ENCODE measurements around the gene EML4. TPM values are rescaled to one million over a fixed set of nuclear protein-coding genes. Genes with fewer than 3 reads are reported as not detected.

Gene EML4
- total RNA-seq, 1 donor from 2014 or later: 50.8 TPM

DNA sequence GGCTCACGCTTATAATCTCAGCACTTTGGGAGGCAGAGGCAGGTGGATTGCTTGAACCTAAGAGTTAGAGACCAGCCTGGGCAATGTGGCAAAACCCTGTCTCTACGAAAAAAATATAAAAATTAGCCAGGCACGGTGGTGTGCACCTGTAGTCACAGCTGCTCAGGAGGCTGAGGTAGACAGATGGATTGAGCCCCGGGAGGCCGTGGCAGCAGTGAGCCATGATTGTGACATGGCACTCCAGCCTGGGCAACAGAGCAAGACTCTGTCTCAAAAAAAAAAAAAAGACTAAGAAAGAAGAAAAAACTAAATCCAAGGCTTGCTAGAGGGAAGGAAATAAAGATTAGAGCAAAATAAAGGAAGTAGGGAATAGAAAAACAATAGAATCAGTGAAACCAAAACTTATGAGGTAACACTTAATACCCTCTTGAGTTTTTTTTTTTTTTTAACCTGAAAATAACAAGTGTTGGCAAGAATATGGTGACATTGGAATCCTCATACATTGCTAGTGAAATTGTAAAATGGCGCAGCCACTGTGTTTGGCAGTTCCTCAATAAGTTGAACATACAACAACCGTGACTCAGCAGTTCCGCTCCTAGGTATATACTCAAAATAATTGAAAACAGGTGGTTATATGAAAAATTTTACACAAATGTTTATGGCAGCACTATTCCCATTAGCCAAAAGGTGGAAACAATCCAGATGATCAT, 85.2 kb downstream of the EML4 start:
- H3K36me3 Mint-ChIP-seq (ENCODE audit: unreplicated experiment): no peaks in the 10 kb centered on the region
- no peaks in the 10 kb centered on the region for H3K4me1 Mint-ChIP-seq (ENCODE audit: low read depth, unreplicated experiment)
- no peak for DNase-seq
- no peak overlapping the region for H3K4me3 Mint-ChIP-seq (ENCODE audit: unreplicated experiment)
- H3K9me3 Mint-ChIP-seq (ENCODE audit: unreplicated experiment): no peaks in the 10 kb centered on the region
- no peak overlapping the region for H3K27ac Mint-ChIP-seq (ENCODE audit: unreplicated experiment)
- no peaks in the 10 kb centered on the region for H3K27me3 Mint-ChIP-seq (ENCODE audit: unreplicated experiment)
- TF ChIP-seq, protein P1, sequence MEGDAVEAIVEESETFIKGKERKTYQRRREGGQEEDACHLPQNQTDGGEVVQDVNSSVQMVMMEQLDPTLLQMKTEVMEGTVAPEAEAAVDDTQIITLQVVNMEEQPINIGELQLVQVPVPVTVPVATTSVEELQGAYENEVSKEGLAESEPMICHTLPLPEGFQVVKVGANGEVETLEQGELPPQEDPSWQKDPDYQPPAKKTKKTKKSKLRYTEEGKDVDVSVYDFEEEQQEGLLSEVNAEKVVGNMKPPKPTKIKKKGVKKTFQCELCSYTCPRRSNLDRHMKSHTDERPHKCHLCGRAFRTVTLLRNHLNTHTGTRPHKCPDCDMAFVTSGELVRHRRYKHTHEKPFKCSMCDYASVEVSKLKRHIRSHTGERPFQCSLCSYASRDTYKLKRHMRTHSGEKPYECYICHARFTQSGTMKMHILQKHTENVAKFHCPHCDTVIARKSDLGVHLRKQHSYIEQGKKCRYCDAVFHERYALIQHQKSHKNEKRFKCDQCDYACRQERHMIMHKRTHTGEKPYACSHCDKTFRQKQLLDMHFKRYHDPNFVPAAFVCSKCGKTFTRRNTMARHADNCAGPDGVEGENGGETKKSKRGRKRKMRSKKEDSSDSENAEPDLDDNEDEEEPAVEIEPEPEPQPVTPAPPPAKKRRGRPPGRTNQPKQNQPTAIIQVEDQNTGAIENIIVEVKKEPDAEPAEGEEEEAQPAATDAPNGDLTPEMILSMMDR (IDR thresholded peaks at IDR 0.05; ENCODE audit: partially characterized antibody, unreplicated experiment): no peak

DNA sequence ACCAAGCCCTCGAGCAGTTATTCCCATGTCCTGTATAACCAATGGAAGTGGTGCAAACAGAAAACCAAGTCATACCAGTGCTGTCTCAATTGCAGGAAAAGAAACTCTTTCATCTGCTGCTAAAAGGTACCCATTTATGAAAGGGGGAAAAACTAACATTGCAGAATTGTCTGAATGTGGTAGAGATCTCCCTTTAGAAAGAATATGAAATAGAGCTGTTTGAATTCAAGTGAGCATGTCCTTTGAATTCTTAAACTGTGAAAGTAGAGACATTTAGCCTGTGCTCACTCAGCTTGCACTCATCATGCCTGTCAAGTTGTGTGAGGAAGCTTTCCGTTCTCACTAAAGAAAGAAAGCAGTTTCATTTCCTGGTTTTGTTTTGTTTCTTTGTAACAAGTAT, 87.4 kb downstream of the EML4 start:
- DNase-seq: no peak
- TF ChIP-seq, protein P1 (IDR thresholded peaks at IDR 0.05; ENCODE audit: partially characterized antibody, unreplicated experiment): no peak
- H3K9me3 Mint-ChIP-seq (ENCODE audit: unreplicated experiment): no peaks in the 10 kb centered on the region
- no peak overlapping the region for H3K27ac Mint-ChIP-seq (ENCODE audit: unreplicated experiment)
- H3K27me3 Mint-ChIP-seq (ENCODE audit: unreplicated experiment): no peaks in the 10 kb centered on the region
- H3K4me3 Mint-ChIP-seq (ENCODE audit: unreplicated experiment): no peak overlapping the region
- H3K36me3 Mint-ChIP-seq (ENCODE audit: unreplicated experiment): no peaks in the 10 kb centered on the region
- H3K4me1 Mint-ChIP-seq (ENCODE audit: low read depth, unreplicated experiment): no peaks in the 10 kb centered on the region

DNA sequence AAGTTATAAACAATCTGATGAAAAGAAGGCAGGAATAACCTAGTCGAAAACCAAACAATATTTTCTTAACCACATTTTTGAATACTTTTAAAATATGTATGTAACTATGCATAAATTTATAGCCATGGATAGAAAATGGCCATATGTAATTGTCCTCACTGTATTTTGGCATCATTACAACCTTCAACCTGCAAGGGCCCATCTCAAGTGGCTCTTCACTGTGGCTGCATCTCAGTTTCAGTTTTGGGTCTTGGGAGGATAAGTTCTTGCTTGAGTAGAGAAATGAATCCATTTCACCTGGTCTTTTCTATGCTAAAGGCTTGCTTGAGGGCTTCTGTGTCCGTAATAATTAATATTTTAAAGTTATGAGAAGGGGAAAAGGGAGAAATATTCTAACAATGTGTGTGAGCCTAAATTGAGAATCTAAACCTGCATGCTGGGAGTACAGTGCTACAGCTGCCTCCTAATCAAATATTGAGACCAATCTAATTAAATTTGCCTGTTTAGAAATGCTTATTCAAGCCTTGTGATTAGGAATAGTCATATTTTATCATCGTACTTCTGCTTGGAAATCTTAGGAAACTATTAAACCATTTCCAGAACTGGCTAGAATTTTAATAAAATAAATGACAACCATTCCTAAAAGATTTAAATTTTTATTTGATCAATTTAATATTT, 92.5 kb downstream of the EML4 start:
- Mint-ChIP-seq H3K4me3 (ENCODE audit: unreplicated experiment) (no peak overlapping the region), H3K4me1 (ENCODE audit: low read depth, unreplicated experiment) (no peaks in the 10 kb centered on the region), H3K36me3 (ENCODE audit: unreplicated experiment) (no peaks in the 10 kb centered on the region), H3K9me3 (ENCODE audit: unreplicated experiment) (no peaks in the 10 kb centered on the region), H3K27me3 (ENCODE audit: unreplicated experiment) (no peaks in the 10 kb centered on the region), H3K27ac (ENCODE audit: unreplicated experiment) (no peak overlapping the region)
- TF ChIP-seq, protein P1 (IDR thresholded peaks at IDR 0.05; ENCODE audit: partially characterized antibody, unreplicated experiment): no peak
- no peak for DNase-seq

DNA sequence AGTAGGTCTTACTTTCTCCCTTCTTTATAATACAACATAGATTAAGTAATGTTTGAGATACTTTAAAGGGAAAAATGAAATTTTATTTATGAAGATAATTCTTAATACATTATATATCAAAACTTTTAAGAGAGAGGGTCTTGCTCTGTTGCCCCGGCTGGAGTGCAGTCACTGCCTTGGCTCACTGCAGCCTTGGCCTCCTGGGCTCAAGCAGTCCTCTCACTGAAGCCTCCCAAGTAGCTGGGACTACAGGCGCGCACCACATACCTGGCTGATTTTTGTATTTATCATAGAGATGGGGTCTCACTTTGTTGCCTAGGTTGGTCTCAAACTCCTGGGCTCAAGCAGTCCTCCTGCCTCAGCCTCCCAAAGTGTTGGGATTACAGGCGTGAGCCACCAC, 97.1 kb downstream of the EML4 start:
- H3K36me3 Mint-ChIP-seq (ENCODE audit: unreplicated experiment): no peaks in the 10 kb centered on the region
- DNase-seq: no peak
- TF ChIP-seq, protein P1 (IDR thresholded peaks at IDR 0.05; ENCODE audit: partially characterized antibody, unreplicated experiment): no peak

DNA sequence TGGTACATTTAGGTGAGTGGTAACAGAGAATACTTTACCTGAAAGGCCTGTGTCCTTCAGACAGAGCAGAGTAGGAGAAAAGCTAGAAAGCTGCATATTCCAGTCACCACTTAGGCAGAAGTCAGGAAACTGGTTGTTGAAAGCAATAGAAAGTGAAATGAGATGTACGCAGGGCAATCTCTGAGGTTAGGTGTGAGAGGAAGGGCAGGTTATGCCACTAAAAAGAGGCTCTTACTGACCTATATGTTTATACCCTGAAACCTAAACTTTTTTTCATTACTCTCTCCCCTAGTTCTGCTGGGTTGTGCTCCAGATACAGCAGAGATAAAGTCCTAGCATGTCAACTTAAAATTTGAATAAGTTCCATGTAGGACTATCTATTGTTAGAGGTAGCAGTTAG, 98.4 kb downstream of the EML4 start:
- TF ChIP-seq, protein P1 (IDR thresholded peaks at IDR 0.05; ENCODE audit: partially characterized antibody, unreplicated experiment): no peak
- no peaks in the 10 kb centered on the region for H3K9me3 Mint-ChIP-seq (ENCODE audit: unreplicated experiment)
- H3K36me3 Mint-ChIP-seq (ENCODE audit: unreplicated experiment): no peaks in the 10 kb centered on the region
- H3K4me3 Mint-ChIP-seq (ENCODE audit: unreplicated experiment): no peak overlapping the region
- H3K4me1 Mint-ChIP-seq (ENCODE audit: low read depth, unreplicated experiment): no peaks in the 10 kb centered on the region
- H3K27me3 Mint-ChIP-seq (ENCODE audit: unreplicated experiment): no peaks in the 10 kb centered on the region
- DNase-seq: no peak
- no peak overlapping the region for H3K27ac Mint-ChIP-seq (ENCODE audit: unreplicated experiment)

More for the DNA sequence above, 97.1 kb downstream of the EML4 start:
- Mint-ChIP-seq H3K27ac (ENCODE audit: unreplicated experiment) (no peak overlapping the region), H3K9me3 (ENCODE audit: unreplicated experiment) (no peaks in the 10 kb centered on the region), H3K4me1 (ENCODE audit: low read depth, unreplicated experiment) (no peaks in the 10 kb centered on the region), H3K4me3 (ENCODE audit: unreplicated experiment) (no peak overlapping the region), H3K27me3 (ENCODE audit: unreplicated experiment) (no peaks in the 10 kb centered on the region)
